G401.6 (cell line): Measurements from ENCODE around the gene RFX2.
"Not testable (repeated sequence)": the region's sequence is repeated elsewhere in the genome, so short reads cannot be mapped to it uniquely, and the experiment has no call there.

ENCODE experiments used
- FAIRE-seq: peaks from 2 replicates; lab custom pipeline; 2012; peaks lifted over from hg19 to GRCh38; lab: Jason Lieb, UNC

The RFX2 gene

GRCh38 chr19:6012426-6013170 is 97.7 kb downstream of the RFX2 start:
- no peak for FAIRE-seq

- no peak for FAIRE-seq
Observed at GRCh38 chr19:6011794-6012193, 98.5 kb downstream of the RFX2 start.

GRCh38 chr19:6011206-6011605 is 99.1 kb downstream of the RFX2 start:
- FAIRE-seq, result no peak

- no peak for FAIRE-seq
Observed at GRCh38 chr19:6010107-6010506, 100.2 kb downstream of the RFX2 start.

GRCh38 chr19:6007866-6008265 is 102.4 kb downstream of the RFX2 start:
- no peak for FAIRE-seq

GRCh38 chr19:6006896-6007295 is 103.4 kb downstream of the RFX2 start:
- FAIRE-seq, result no peak

GRCh38 chr19:6006070-6006446 is 104.2 kb downstream of the RFX2 start:
- FAIRE-seq, result not testable (repeated sequence)

- no peak for FAIRE-seq
Observed at GRCh38 chr19:6005321-6006069, 104.8 kb downstream of the RFX2 start.

- no peak for FAIRE-seq
Observed at GRCh38 chr19:6003976-6004375, 106.3 kb downstream of the RFX2 start.

- FAIRE-seq, result no peak
Observed at GRCh38 chr19:6002591-6002990, 107.7 kb downstream of the RFX2 start.

GRCh38 chr19:6000228-6000847 is 110.0 kb downstream of the RFX2 start:
- no peak for FAIRE-seq

GRCh38 chr19:5999693-6000092 is 110.6 kb downstream of the RFX2 start:
- FAIRE-seq, result no peak

- no peak for FAIRE-seq
Observed at GRCh38 chr19:5997371-5997770, 112.9 kb downstream of the RFX2 start.

GRCh38 chr19:5996623-5997320 is 113.5 kb downstream of the RFX2 start:
- no peak for FAIRE-seq

GRCh38 chr19:5996102-5996501 is 114.2 kb downstream of the RFX2 start:
- no peak for FAIRE-seq

GRCh38 chr19:5995606-5996005 is 114.7 kb downstream of the RFX2 start:
- no peak for FAIRE-seq

GRCh38 chr19:5994405-5995165 is 115.7 kb downstream of the RFX2 start:
- no peak for FAIRE-seq

GRCh38 chr19:5993648-5994358 is 116.5 kb downstream of the RFX2 start:
- FAIRE-seq, result no peak

GRCh38 chr19:5993201-5993600 is 117.1 kb downstream of the RFX2 start:
- FAIRE-seq, result no peak

- no peak for FAIRE-seq
Observed at GRCh38 chr19:5992756-5993155, 117.5 kb downstream of the RFX2 start.

- FAIRE-seq, result no peak
Observed at GRCh38 chr19:5991244-5991838, 119.0 kb downstream of the RFX2 start.
